ENCODE data around the gene C2orf66. TPM values are rescaled to one million over a fixed set of nuclear protein-coding genes. Genes with fewer than 3 reads are reported as not detected.

The C2orf66 gene
- total and polyA plus RNA-seq, 11 donors, result 0.11 to 0.16 TPM; not detected in 9

GRCh38 chr2:196849895-196850294 is 40.7 kb upstream of the C2orf66 start:
- Histone ChIP-seq H3K27me3 (no peaks in the 10 kb centered on the region), H3K9me3 (no peaks in the 10 kb centered on the region), H3K36me3 (peaks cover 0 to 31% (median 7%) of the 10 kb centered on the region in 9 donors), H3K4me3 (no peak overlapping the region), H3K4me1 (no peaks in the 10 kb centered on the region), H3K27ac (no peak overlapping the region)
- ATAC-seq, result peak in 2 of 4 donors; percentile 61 to 70
- intact Hi-C loops (cut with DNase I), result loop anchor here in 2 of 10 donors (5.0 to 10.0 kb wide), 2 partner anchors 525 to 527 kb away; no protein-coding TSS in a partner anchor
- peak in 6 of 12 donors; percentile 21 to 43 (median 34) for TF ChIP-seq CTCF (IDR thresholded peaks at IDR 0.05)
- TF ChIP-seq POLR2A (IDR thresholded peaks at IDR 0.05), result no peak
- no peak for DNase-seq

- peaks cover 0 to 66% (median 20%) of the 10 kb centered on the region in 9 donors for H3K36me3 ChIP-seq
- H3K27ac ChIP-seq, result no peak overlapping the region
- no peak for TF ChIP-seq CTCF (IDR thresholded peaks at IDR 0.05)
- TF ChIP-seq POLR2A (IDR thresholded peaks at IDR 0.05), result no peak
- ATAC-seq, result no peak
- intact Hi-C loops (cut with DNase I), result no loop called here
- H3K4me3 ChIP-seq, result no peak overlapping the region
- H3K27me3 ChIP-seq, result no peaks in the 10 kb centered on the region
- H3K9me3 ChIP-seq, result no peaks in the 10 kb centered on the region
- no peak for DNase-seq
- no peaks in the 10 kb centered on the region for H3K4me1 ChIP-seq
Observed at GRCh38 chr2:196846295-196846694, 37.1 kb upstream of the C2orf66 start.

GRCh38 chr2:196845371-196845770 is 36.2 kb upstream of the C2orf66 start:
- Histone ChIP-seq H3K4me1 (peaks cover 0 to 4% (median 0%) of the 10 kb centered on the region in 12 donors), H3K27ac (no peak overlapping the region), H3K9me3 (no peaks in the 10 kb centered on the region), H3K27me3 (no peaks in the 10 kb centered on the region), H3K4me3 (no peak overlapping the region), H3K36me3 (peaks cover 0 to 75% (median 22%) of the 10 kb centered on the region in 9 donors)
- TF ChIP-seq CTCF (IDR thresholded peaks at IDR 0.05), result no peak
- no peak for TF ChIP-seq POLR2A (IDR thresholded peaks at IDR 0.05)
- no peak for ATAC-seq
- intact Hi-C loops (cut with DNase I), result no loop called here
- WGBS, 4 donors, result 86 to 93% (median 90%) methylated on average over 3 of the region's 3 CpGs
- DNase-seq, result no peak

- Histone ChIP-seq H3K27me3 (no peaks in the 10 kb centered on the region), H3K27ac (no peak overlapping the region), H3K36me3 (peaks cover 0 to 88% (median 29%) of the 10 kb centered on the region in 9 donors), H3K9me3 (no peaks in the 10 kb centered on the region), H3K4me3 (no peak overlapping the region), H3K4me1 (peaks cover 0 to 4% (median 0%) of the 10 kb centered on the region in 12 donors)
- DNase-seq (no peak), ATAC-seq (no peak)
- intact Hi-C loops (cut with DNase I), result no loop called here
- TF ChIP-seq CTCF (IDR thresholded peaks at IDR 0.05) (no peak), POLR2A (IDR thresholded peaks at IDR 0.05) (no peak)
- WGBS, 4 donors, result 94 to 98% (median 94%) methylated on average over 2 of the region's 2 CpGs
Observed at GRCh38 chr2:196840171-196840570, 31.0 kb upstream of the C2orf66 start.
